ENCODE results near the gene SLC38A3.
A peak's percentile ranks its signal among the peaks of the same experiment; 100 is the strongest.
"Not testable (repeated sequence)": the region's sequence is repeated elsewhere in the genome, so short reads cannot be mapped to it uniquely, and the experiment has no call there.

The SLC38A3 gene

DNA sequence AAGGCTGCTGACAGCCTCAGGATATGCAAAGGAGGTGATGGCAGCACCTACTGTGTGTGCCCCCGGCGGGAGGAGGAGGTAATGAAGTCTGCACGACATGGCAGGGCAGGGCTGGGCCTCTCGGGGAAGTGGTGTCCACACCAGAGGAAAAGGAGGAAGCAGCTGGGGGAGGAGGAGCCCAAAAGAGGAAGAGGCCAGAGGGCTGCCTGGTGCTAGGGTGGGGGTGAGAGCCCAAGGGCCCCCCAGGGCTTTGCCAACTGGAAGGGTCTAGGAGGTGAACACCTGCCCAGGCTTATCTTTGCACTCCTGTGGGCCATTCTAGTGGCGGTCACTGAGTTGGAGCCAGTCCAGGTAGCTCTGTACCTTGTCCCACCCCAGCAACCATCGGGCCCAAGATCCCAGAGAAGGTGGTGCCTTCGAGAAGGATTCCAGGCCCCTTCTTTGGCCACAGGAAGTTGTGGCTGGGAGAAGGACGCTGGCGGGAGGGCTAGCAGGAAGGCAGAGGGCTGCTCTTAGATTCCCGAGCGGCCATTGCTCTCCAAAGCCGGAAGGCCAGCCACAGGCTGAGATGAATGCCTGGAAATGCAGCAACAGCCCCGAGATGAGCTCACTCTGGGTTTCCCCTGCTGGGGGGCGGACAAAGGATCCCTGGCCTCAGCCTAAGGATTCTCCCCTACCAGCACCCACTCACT is 37.9 kb downstream of the SLC38A3 start:
- peak overlapping the region; percentile 15 for H3K27ac ChIP-seq (ENCODE audit: low read depth, low read length)
- H3K4me3 ChIP-seq (ENCODE audit: low read depth, low read length) = no peak overlapping the region
- H3K36me3 ChIP-seq (ENCODE audit: control insufficient read depth, insufficient read depth, low read length) = peaks cover 6% of the 10 kb centered on the region; the same call in 1 of the 2 replicates
- H3K27me3 ChIP-seq (ENCODE audit: control insufficient read depth, insufficient read depth, low read length) = no peaks in the 10 kb centered on the region
- no peaks in the 10 kb centered on the region for H3K9me3 ChIP-seq (ENCODE audit: control insufficient read depth, insufficient read depth, low read depth, low read length)
- H3K4me1 ChIP-seq (ENCODE audit: control insufficient read depth, insufficient read depth, low read length) = peaks cover 84% of the 10 kb centered on the region
- peak overlapping the region; percentile 27 for H3K9ac ChIP-seq (ENCODE audit: low read length)

DNA sequence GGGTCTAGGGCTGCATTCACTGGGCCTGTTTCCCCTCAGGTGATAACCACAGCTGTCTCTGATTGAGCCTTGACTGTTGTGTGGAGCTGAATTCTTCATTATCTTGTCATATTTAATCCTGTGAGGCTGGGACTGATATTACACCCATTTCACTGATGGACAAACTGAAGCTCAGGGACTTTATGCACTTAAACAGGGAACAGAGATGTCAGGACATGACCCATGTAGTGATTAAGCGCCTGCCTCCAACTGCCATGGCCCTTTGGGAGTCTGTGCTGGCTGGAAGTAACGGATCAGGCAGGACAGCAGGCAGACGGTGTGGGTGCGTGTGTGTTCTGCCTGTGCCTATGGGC is 38.4 kb downstream of the SLC38A3 start:
- Histone ChIP-seq H3K9me3 (ENCODE audit: control insufficient read depth, insufficient read depth, low read depth, low read length) (no peaks in the 10 kb centered on the region), H3K9ac (ENCODE audit: low read length) (no peak overlapping the region), H3K27ac (ENCODE audit: low read depth, low read length) (peak overlapping the region; percentile 15), H3K4me3 (ENCODE audit: low read depth, low read length) (no peak overlapping the region), H3K27me3 (ENCODE audit: control insufficient read depth, insufficient read depth, low read length) (no peaks in the 10 kb centered on the region), H3K36me3 (ENCODE audit: control insufficient read depth, insufficient read depth, low read length) (peaks cover 6% of the 10 kb centered on the region; the same call in 1 of the 2 replicates), H3K4me1 (ENCODE audit: control insufficient read depth, insufficient read depth, low read length) (peaks cover 83% of the 10 kb centered on the region)

DNA sequence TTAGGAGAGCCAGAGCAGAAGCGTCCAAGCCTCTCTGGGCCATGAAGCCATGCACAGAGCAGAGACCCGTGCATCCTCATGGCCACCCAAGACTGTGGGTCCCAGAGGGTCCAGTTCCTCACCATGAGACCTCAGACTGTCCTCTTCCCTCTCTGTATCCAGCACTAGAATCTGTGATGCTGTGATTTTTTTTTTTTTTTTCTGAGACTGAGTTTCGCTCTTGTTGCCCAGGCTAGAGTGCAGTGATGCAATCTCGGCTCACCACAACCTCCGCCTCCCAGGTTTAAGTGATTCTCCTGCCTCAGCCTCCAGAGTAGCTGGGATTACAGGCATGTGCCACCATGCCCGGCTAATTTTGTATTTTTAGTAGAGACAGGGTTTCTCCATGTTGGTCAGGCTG is 39.7 kb downstream of the SLC38A3 start:
- peaks cover 70% of the 10 kb centered on the region for H3K4me1 ChIP-seq (ENCODE audit: control insufficient read depth, insufficient read depth, low read length)
- H3K4me3 ChIP-seq (ENCODE audit: low read depth, low read length); H3K27ac ChIP-seq (ENCODE audit: low read depth, low read length); H3K9ac ChIP-seq (ENCODE audit: low read length); H3K27me3 ChIP-seq (ENCODE audit: control insufficient read depth, insufficient read depth, low read length); H3K9me3 ChIP-seq (ENCODE audit: control insufficient read depth, insufficient read depth, low read depth, low read length): not testable (repeated sequence)
- peaks cover 11% of the 10 kb centered on the region for H3K36me3 ChIP-seq (ENCODE audit: control insufficient read depth, insufficient read depth, low read length)

DNA sequence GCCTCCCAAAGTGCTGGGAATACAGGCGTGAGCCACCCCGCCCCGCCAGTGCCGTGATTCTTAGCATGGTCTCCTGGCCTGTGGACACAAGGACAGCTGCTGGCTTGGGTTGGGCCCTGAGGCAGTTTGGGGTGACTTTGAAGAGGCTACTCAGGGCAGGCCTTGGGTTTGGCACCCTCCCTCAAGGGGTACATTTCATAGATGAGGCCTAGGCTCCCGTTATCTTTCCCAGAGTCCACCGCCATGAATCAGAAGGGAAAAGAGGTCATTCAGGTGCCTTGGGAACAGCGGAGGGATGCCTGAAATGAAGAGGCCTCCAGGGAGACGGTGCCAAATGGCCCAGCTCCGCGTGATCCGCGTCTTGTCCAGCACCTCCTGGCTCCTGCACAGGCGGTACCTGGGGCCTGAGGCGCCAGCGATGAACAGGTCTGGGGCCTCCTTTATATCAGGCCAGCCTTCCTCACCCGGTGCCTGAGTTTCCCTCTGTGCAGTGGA is 40.2 kb downstream of the SLC38A3 start:
- H3K9ac ChIP-seq (ENCODE audit: low read length) = peak overlapping the region; percentile 64
- peaks cover 65% of the 10 kb centered on the region for H3K4me1 ChIP-seq (ENCODE audit: control insufficient read depth, insufficient read depth, low read length)
- peaks cover 16% of the 10 kb centered on the region for H3K36me3 ChIP-seq (ENCODE audit: control insufficient read depth, insufficient read depth, low read length)
- H3K27me3 ChIP-seq (ENCODE audit: control insufficient read depth, insufficient read depth, low read length) = no peaks in the 10 kb centered on the region
- peak overlapping the region; percentile 88 for H3K27ac ChIP-seq (ENCODE audit: low read depth, low read length)
- H3K4me3 ChIP-seq (ENCODE audit: low read depth, low read length) = peak overlapping the region; percentile 30; the same call in 1 of the 2 replicates
- H3K9me3 ChIP-seq (ENCODE audit: control insufficient read depth, insufficient read depth, low read depth, low read length) = no peaks in the 10 kb centered on the region

DNA sequence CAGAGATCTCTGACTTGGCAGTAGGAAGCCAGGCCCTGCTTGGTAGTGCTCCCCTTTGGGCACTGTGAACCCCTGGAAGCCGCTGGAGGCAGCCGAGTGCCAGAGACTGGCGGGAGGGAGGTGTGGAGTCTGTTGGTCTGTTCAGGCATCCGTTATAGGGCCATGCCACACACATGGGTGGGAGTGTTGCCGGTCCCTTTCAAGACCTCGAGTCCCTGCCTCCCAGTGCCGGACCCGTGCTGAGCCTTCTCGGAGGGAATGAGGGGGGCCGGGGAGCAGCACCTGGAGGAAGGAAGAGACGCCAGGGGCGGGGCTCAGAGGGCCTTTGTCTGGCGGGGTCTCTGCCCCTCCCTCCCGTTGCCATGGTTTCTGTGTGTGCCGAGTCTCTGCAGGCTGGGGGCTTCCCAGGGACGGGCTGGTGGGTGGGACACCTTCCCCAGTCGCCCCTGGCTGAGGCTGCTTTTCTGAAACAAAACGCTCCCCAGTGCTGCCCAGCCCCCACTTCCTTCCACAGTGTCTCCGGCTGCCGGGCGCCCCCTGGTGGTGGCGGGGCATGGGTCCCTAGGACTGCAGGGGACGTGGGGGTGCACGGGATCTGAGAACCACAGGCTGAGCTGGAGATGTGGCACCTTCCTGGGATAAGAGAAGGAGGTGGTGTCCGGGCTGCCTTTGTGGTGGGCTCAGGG is 40.9 kb downstream of the SLC38A3 start:
- Histone ChIP-seq H3K4me1 (ENCODE audit: control insufficient read depth, insufficient read depth, low read length) (peaks cover 61% of the 10 kb centered on the region), H3K36me3 (ENCODE audit: control insufficient read depth, insufficient read depth, low read length) (peaks cover 18% of the 10 kb centered on the region)

DNA sequence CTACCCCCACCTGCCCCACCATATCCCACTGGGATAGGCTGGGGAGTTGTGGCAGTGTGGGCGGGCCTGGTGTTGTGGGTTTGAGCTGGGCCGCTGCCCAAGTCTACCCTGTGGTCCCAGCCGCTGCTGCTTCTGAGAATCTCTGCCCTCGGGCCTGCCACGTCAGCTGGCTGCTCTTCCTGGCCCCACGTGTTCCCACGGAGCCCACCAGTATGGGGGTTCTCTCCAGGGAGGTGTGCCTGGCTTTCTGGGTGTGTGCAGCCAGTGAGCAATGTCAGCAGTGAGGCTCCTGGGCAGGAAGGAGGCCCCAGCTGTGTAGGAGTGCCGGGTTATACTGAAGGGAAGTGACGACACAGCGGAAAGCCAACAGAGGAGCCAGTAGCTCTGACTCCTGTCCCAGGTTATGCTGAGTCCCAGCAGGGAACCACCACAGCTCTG is 41.5 kb downstream of the SLC38A3 start:
- no peaks in the 10 kb centered on the region for H3K9me3 ChIP-seq (ENCODE audit: control insufficient read depth, insufficient read depth, low read depth, low read length)
- H3K36me3 ChIP-seq (ENCODE audit: control insufficient read depth, insufficient read depth, low read length) = peaks cover 24% of the 10 kb centered on the region
- peak overlapping the region; percentile 88 for H3K27ac ChIP-seq (ENCODE audit: low read depth, low read length)
- no peaks in the 10 kb centered on the region for H3K27me3 ChIP-seq (ENCODE audit: control insufficient read depth, insufficient read depth, low read length)
- H3K4me1 ChIP-seq (ENCODE audit: control insufficient read depth, insufficient read depth, low read length) = peaks cover 55% of the 10 kb centered on the region
- H3K9ac ChIP-seq (ENCODE audit: low read length) = peak overlapping the region; percentile 64
- peak overlapping the region; percentile 30 for H3K4me3 ChIP-seq (ENCODE audit: low read depth, low read length)

More for the DNA sequence above, 40.9 kb downstream of the SLC38A3 start:
- H3K27ac ChIP-seq (ENCODE audit: low read depth, low read length) = peak overlapping the region; percentile 88
- no peaks in the 10 kb centered on the region for H3K27me3 ChIP-seq (ENCODE audit: control insufficient read depth, insufficient read depth, low read length)
- H3K4me3 ChIP-seq (ENCODE audit: low read depth, low read length) = peak overlapping the region; percentile 30
- peak overlapping the region; percentile 64 for H3K9ac ChIP-seq (ENCODE audit: low read length)
- H3K9me3 ChIP-seq (ENCODE audit: control insufficient read depth, insufficient read depth, low read depth, low read length) = no peaks in the 10 kb centered on the region

DNA sequence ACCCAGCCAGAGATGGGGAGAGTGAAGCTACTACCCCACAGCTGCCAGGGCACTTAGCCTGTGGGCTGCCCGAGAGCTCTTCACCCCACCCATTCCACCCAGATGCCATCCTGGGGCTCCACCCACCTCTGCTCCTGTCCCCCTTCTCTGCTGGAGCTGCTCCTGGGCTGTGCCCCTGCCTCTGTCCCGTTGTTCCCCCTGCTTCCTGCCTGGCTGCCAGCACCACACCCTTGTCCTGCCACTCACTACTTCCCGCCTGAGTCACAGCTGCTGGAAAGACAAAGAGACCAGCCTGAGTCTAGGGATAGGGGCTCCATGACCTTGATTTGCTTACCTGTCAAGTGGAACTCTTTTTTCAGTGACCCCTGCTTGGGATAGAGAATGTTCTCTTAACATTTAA is 43.3 kb downstream of the SLC38A3 start:
- peaks cover 37% of the 10 kb centered on the region for H3K4me1 ChIP-seq (ENCODE audit: control insufficient read depth, insufficient read depth, low read length)
- H3K9me3 ChIP-seq (ENCODE audit: control insufficient read depth, insufficient read depth, low read depth, low read length) = no peaks in the 10 kb centered on the region
- no peak overlapping the region for H3K27ac ChIP-seq (ENCODE audit: low read depth, low read length)
- H3K27me3 ChIP-seq (ENCODE audit: control insufficient read depth, insufficient read depth, low read length) = no peaks in the 10 kb centered on the region
- peaks cover 42% of the 10 kb centered on the region for H3K36me3 ChIP-seq (ENCODE audit: control insufficient read depth, insufficient read depth, low read length)
- no peak overlapping the region for H3K4me3 ChIP-seq (ENCODE audit: low read depth, low read length)
- H3K9ac ChIP-seq (ENCODE audit: low read length) = peak overlapping the region; percentile 0

DNA sequence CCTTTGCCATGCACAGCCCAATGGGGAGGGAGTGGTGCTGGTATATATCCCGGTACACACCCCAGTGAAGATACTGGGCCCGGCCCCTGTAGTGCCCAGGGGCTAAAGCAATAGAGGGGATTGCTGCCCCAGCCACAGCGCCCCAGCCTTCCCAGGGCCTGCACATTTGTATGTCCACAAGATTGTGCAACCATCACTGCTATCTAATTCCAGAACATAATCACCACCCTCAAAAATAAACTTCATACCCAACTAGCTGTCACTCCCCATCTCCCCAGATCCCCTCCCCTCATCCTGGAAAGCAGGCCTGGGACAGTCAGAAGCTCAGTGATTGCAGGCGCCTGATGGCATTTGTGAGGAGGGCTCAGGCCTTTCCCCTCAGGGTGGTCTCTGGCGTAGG is 44.4 kb downstream of the SLC38A3 start:
- H3K9ac ChIP-seq (ENCODE audit: low read length) = no peak overlapping the region
- H3K9me3 ChIP-seq (ENCODE audit: control insufficient read depth, insufficient read depth, low read depth, low read length) = no peaks in the 10 kb centered on the region
- H3K27me3 ChIP-seq (ENCODE audit: control insufficient read depth, insufficient read depth, low read length) = no peaks in the 10 kb centered on the region
- H3K4me1 ChIP-seq (ENCODE audit: control insufficient read depth, insufficient read depth, low read length) = peaks cover 30% of the 10 kb centered on the region
- peaks cover 52% of the 10 kb centered on the region for H3K36me3 ChIP-seq (ENCODE audit: control insufficient read depth, insufficient read depth, low read length)
- no peak overlapping the region for H3K27ac ChIP-seq (ENCODE audit: low read depth, low read length)
- no peak overlapping the region for H3K4me3 ChIP-seq (ENCODE audit: low read depth, low read length)

DNA sequence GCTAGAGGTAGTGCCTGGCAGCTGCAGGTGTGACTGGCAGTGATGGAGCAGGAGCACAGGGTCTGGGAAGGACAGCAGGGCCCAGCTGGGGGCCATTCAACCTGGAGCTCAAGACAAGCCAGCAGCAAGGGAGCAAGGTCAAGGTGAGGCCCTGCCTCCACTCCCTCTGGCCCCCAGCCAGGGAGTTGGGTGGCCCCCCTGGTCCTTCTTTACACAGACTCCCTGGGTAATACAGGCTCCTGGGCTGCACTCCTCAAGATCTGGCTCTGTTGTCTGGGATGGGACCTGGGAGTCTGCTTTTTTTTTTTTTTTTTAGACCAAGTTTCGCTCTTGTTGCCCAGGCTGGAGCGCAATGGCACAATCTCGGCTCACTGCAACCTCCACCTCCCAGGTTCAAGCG is 45.4 kb downstream of the SLC38A3 start:
- no peak overlapping the region for H3K4me3 ChIP-seq (ENCODE audit: low read depth, low read length)
- H3K4me1 ChIP-seq (ENCODE audit: control insufficient read depth, insufficient read depth, low read length) = peaks cover 26% of the 10 kb centered on the region
- no peaks in the 10 kb centered on the region for H3K27me3 ChIP-seq (ENCODE audit: control insufficient read depth, insufficient read depth, low read length)
- H3K9ac ChIP-seq (ENCODE audit: low read length) = no peak overlapping the region
- H3K27ac ChIP-seq (ENCODE audit: low read depth, low read length) = no peak overlapping the region
- H3K9me3 ChIP-seq (ENCODE audit: control insufficient read depth, insufficient read depth, low read depth, low read length) = no peaks in the 10 kb centered on the region
- peaks cover 62% of the 10 kb centered on the region for H3K36me3 ChIP-seq (ENCODE audit: control insufficient read depth, insufficient read depth, low read length)

DNA sequence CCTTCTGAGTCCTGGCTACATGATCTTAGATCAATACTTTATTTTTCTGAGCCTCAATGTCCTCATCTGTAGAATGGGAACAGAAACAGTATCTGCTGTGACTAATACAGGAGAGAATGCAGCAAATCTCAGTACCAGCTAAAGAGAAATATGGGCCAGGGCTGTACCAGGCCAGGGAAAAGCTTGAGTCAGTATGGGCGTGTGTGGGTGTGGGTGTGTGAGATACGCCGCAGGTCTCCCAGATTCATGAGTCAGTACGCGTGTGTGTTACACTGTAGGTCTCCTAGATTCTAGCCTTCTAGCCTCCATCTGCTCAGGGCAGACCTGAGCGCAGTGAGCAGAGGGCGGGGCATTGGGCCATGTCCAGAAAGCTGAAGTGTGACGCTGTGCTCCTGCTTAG is 46.1 kb downstream of the SLC38A3 start:
- peaks cover 21% of the 10 kb centered on the region for H3K4me1 ChIP-seq (ENCODE audit: control insufficient read depth, insufficient read depth, low read length)
- H3K27me3 ChIP-seq (ENCODE audit: control insufficient read depth, insufficient read depth, low read length) = no peaks in the 10 kb centered on the region
- peaks cover 65% of the 10 kb centered on the region for H3K36me3 ChIP-seq (ENCODE audit: control insufficient read depth, insufficient read depth, low read length)
- no peak overlapping the region for H3K27ac ChIP-seq (ENCODE audit: low read depth, low read length)
- H3K9me3 ChIP-seq (ENCODE audit: control insufficient read depth, insufficient read depth, low read depth, low read length) = no peaks in the 10 kb centered on the region
- H3K9ac ChIP-seq (ENCODE audit: low read length) = no peak overlapping the region
- H3K4me3 ChIP-seq (ENCODE audit: low read depth, low read length) = no peak overlapping the region

DNA sequence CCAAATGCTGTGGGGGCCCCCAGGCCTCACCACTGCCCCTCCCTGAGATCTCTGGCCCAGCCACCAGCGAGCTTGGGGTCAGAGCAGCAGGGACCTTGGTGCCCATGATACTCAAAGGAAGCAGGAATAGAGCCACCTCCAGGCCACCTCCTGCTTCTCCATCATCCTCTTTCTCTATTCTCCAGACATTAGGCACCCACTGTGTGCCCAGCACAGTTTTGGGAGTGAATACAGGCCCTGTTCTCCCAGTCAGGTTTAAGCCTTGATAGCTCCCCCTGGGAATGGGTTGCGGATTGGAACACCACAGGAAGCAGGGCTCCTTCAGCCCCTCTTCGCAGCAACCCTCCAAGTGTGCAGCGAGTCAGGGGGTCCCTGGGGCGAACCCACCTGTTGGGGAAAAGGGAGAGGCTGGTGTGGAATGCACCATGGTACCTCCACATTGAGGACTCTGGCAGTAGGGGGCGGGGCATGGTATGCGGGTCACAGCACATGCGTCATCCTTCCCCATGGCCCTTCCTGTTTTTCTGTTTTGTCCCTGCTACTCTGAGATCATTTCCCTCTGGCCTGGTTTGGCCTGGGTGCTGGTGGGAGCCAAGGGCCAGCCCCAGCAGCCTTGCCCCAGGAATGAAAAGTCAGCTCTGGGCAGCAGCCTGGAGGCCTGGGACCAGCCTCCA is 49.6 kb downstream of the SLC38A3 start:
- Histone ChIP-seq H3K27ac (ENCODE audit: low read depth, low read length) (no peak overlapping the region), H3K9ac (ENCODE audit: low read length) (no peak overlapping the region), H3K27me3 (ENCODE audit: control insufficient read depth, insufficient read depth, low read length) (no peaks in the 10 kb centered on the region), H3K9me3 (ENCODE audit: control insufficient read depth, insufficient read depth, low read depth, low read length) (no peaks in the 10 kb centered on the region), H3K4me3 (ENCODE audit: low read depth, low read length) (no peak overlapping the region), H3K4me1 (ENCODE audit: control insufficient read depth, insufficient read depth, low read length) (peaks cover 10% of the 10 kb centered on the region), H3K36me3 (ENCODE audit: control insufficient read depth, insufficient read depth, low read length) (peaks cover 77% of the 10 kb centered on the region)

Data from HUES6 (cell line).